SK-N-MC (cell line): Measurements from ENCODE around the gene CDS2.

Source experiments
- DNase-seq: peaks from one replicate; pipeline ENCODE4 v3.0.0-alpha.2; 2011; ENCODE audit warnings: low read depth, low spot score
- H3K27ac ChIP-seq: fragments of 200-600 bp; sonication (generic); 2 replicates; pipeline ENCODE4 v1.5.1; 2016; ENCODE audit warnings: mixed run types
- H3K36me3 ChIP-seq: fragments of 200-600 bp; sonication (generic); 2 replicates; pipeline ENCODE4 v1.6.1; 2017; ENCODE audit warnings: antibody characterized with exemption, low read length, mixed read lengths; ENCODE audit not compliant: insufficient read depth
- H3K4me3 ChIP-seq: fragments of 200-600 bp; sonication (generic); 2 replicates; pipeline ENCODE4 v1.5.1; 2016
- H3K9ac ChIP-seq: fragments of 200-600 bp; sonication (generic); 2 replicates; pipeline ENCODE4 v1.8.0; 2017; ENCODE audit warnings: mixed run types, mixed read lengths; ENCODE audit not compliant: insufficient read length
- H3K9me3 ChIP-seq: fragments of 200-600 bp; sonication (generic); 2 replicates; pipeline ENCODE4 v1.6.1; 2017; ENCODE audit warnings: low read depth, mild to moderate bottlenecking, antibody characterized with exemption, low read length, moderate library complexity, mixed read lengths
- EZH2 ChIP-seq: fragments of 200-600 bp; sonication (generic); IDR thresholded peaks from one replicate; pipeline ENCODE4 v1.6.1; 2017; ENCODE audit warnings: antibody characterized with exemption
- FOXP2 ChIP-seq: optimal IDR thresholded peaks from 2 replicates; pipeline ENCODE3; 2011; ENCODE audit warnings: mild to moderate bottlenecking, moderate library complexity; ENCODE audit not compliant: insufficient read depth; ENCODE audit errors: extremely low read length, control extremely low read depth
- POLR2AphosphoS5 ChIP-seq: IDR thresholded peaks from 2 replicates; pipeline ENCODE4 v1.6.1; 2012; ENCODE audit warnings: mild to moderate bottlenecking, low read depth, low read length, borderline replicate concordance

CDS2 gene

GRCh38 chr20:5173751-5174150, 46.9 kb downstream of the CDS2 start:
- no peak overlapping the region for H3K27ac ChIP-seq
- TF ChIP-seq POLR2AphosphoS5 (no peak), FOXP2 (no peak), EZH2 (no peak)
- no peak for DNase-seq
- H3K9me3 ChIP-seq, result no peaks in the 10 kb centered on the region
- H3K9ac ChIP-seq, result no peak overlapping the region
- H3K4me3 ChIP-seq, result no peak overlapping the region
- peaks cover 14% of the 10 kb centered on the region; the same call in 1 of the 2 replicates for H3K36me3 ChIP-seq

DNA sequence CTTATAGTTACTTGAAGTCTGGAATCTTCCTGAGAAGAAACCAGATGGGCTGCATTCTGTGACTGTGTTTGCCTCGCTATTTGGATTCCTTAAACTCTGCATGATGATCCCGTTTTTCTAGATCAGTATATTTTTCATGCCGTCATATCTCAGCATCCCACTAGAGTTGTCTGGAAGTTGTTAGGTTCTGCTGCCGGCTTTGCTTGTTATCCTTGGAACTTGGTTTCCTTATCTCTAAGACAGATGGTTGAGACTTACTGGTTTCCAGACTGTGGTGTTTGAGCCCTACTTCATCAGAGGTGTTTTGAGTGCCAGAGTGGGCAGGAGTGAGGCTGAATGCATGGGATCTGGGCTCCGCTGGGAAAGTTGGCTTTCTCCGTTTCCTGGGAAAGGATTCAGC, 50.3 kb downstream of the CDS2 start:
- TF ChIP-seq POLR2AphosphoS5, result no peak
- TF ChIP-seq EZH2, result no peak
- no peak for TF ChIP-seq FOXP2
- no peaks in the 10 kb centered on the region for H3K9me3 ChIP-seq
- no peak overlapping the region for H3K4me3 ChIP-seq
- no peak overlapping the region for H3K9ac ChIP-seq
- no peak overlapping the region for H3K27ac ChIP-seq
- no peak for DNase-seq
- peaks cover 15% of the 10 kb centered on the region; the same call in 1 of the 2 replicates for H3K36me3 ChIP-seq

DNA sequence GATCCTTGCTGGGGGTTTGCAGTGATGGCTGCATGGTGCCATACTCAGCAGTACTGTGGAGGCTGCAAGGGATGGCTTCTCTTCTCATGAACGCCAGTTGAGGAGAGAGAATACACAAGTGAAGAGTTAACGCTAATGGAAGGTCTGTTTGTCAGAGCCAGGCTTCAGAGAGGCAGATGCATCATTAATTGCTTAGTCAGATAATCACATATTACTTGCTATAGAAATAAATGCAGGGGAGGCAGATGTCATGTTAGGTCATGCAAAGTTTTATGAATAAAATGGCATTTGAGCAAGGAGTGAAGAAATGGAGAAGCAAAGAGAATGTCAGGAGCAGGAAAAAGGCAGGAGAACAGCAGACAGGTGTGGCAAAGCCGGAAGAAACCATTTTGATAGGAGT, 51.2 kb downstream of the CDS2 start:
- TF ChIP-seq FOXP2 (no peak), POLR2AphosphoS5 (no peak), EZH2 (no peak)
- DNase-seq, result no peak
- H3K9ac ChIP-seq, result no peak overlapping the region
- no peak overlapping the region for H3K4me3 ChIP-seq
- H3K36me3 ChIP-seq, result peaks cover 23% of the 10 kb centered on the region
- no peak overlapping the region for H3K27ac ChIP-seq
- H3K9me3 ChIP-seq, result no peaks in the 10 kb centered on the region

DNA sequence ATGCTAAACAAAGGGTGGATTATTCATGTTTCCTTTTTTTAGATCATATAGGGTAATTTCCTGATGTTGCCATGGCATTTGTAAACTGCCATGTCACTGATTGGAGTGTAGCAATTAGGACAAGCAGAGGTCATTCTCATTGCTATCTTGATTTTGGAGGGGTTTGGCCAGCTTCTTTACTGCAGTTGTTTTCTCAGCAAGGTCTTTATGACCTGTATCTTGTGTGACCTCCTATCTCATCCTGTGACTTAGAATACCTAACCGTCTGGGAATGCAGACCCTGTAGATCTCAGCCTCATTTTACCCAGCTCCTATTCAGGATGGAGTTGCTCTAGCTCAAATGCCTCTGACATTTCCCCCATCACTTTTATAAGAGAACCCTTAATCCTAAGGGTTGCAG, 53.6 kb downstream of the CDS2 start:
- no peak overlapping the region for H3K9ac ChIP-seq
- H3K9me3 ChIP-seq, result no peaks in the 10 kb centered on the region
- H3K27ac ChIP-seq, result no peak overlapping the region
- H3K4me3 ChIP-seq, result no peak overlapping the region
- no peak for DNase-seq
- peaks cover 22% of the 10 kb centered on the region for H3K36me3 ChIP-seq
- TF ChIP-seq POLR2AphosphoS5 (no peak), FOXP2 (no peak), EZH2 (no peak)

DNA sequence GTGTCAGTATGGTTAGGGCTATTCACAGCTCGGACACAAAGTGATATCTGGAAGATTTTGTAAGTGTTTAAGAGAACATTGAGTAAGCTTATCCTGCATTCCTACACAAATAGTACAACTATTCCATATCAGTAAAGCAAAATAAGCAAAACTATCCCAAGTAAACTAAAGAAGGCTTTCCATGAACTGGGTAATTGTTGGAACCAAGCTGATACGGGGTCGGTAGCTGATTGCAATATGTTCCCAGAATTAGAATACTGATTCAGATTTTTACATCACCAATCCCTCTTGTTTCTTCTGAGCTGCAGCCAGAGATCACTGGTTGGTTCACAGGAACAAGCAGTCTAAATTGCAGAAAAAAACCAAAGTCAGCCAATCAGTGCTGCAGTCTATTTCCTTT, 54.1 kb downstream of the CDS2 start:
- Histone ChIP-seq H3K4me3 (no peak overlapping the region), H3K9me3 (no peaks in the 10 kb centered on the region), H3K27ac (no peak overlapping the region), H3K36me3 (peaks cover 25% of the 10 kb centered on the region), H3K9ac (no peak overlapping the region)
- no peak for DNase-seq
- TF ChIP-seq FOXP2 (no peak), POLR2AphosphoS5 (no peak), EZH2 (no peak)

DNA sequence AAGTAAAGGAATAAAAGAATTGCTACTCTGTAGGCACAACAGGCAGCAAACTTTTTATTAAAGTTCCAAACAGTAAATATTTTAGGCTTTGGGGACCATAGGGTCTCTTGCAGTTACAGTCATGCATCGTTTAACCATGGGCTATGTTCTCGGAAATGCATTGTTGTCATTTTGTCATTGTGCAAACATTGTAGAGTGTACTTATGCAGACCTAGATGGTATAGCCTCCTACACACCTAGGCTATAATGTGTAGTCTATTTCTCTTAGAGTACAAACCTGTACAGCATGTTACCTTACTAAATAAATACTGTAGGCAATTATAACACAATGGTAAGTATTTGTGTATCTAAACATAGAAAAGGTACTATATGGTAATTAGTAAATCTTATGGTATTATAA, 54.7 kb downstream of the CDS2 start:
- Histone ChIP-seq H3K9me3 (no peaks in the 10 kb centered on the region), H3K4me3 (no peak overlapping the region), H3K36me3 (peaks cover 27% of the 10 kb centered on the region), H3K27ac (no peak overlapping the region), H3K9ac (no peak overlapping the region)
- DNase-seq, result no peak
- TF ChIP-seq FOXP2 (no peak), POLR2AphosphoS5 (no peak), EZH2 (no peak)

GRCh38 chr20:5181958-5182357, 55.1 kb downstream of the CDS2 start:
- H3K4me3 ChIP-seq, result no peak overlapping the region
- DNase-seq, result no peak
- H3K27ac ChIP-seq, result no peak overlapping the region
- H3K9me3 ChIP-seq, result no peaks in the 10 kb centered on the region
- TF ChIP-seq EZH2, result no peak
- TF ChIP-seq POLR2AphosphoS5, result no peak
- no peak for TF ChIP-seq FOXP2
- H3K36me3 ChIP-seq, result peaks cover 22% of the 10 kb centered on the region
- no peak overlapping the region for H3K9ac ChIP-seq

DNA sequence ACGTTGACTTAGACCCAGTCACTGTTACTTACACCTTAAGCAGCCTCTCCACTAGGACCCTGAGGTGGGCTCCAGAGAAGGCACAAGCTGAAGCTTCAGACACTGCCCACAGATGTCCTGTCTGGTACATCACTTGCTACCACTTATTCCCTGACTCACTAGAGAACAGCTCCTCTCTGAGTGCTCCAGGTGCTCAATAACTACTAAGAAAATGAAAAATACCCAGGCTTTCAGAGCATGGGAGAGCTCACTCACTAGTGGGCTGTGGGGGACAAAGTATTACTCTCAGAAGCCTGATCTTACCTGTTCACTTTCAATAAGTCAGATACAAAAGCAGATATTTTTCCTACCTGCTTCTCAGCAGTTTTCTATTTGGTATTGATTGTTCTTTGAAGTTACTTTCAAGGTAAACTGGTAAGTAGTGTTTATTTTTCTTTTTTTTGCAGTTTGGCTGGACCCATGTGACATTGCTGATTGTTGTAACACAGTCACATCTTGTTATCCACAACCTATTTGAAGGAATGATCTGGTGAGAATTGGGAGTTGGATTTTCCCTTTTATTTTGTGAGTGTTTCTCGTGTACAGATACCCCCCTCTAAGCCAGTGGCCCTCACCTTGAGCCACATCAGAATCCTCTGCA, 55.9 kb downstream of the CDS2 start:
- no peak overlapping the region for H3K4me3 ChIP-seq
- H3K36me3 ChIP-seq, result peaks cover 22% of the 10 kb centered on the region
- no peak for DNase-seq
- TF ChIP-seq POLR2AphosphoS5 (no peak), EZH2 (no peak), FOXP2 (no peak)
- H3K9me3 ChIP-seq, result no peaks in the 10 kb centered on the region
- no peak overlapping the region for H3K9ac ChIP-seq
- no peak overlapping the region for H3K27ac ChIP-seq
